GM23338 (cell line): ENCODE measurements around the gene MYCN. TPM values are rescaled to one million over a fixed set of nuclear protein-coding genes. Genes with fewer than 3 reads are reported as not detected.

Experiments used
- ATAC-seq: fragments of 200-7000 bp; cut with Tn5 transposase; 3 replicates; pipeline ENCODE4 v1.9.1; 2020
- DNase-seq: peaks from one replicate; pipeline ENCODE4 v3.0.0-alpha.2; 2015; ENCODE audit warnings: low spot score
- H2AFZ ChIP-seq: fragments of 200-600 bp; sonication (generic); 2 replicates; pipeline ENCODE4 v1.8.0; 2016; ENCODE audit warnings: antibody characterized with exemption, mild to moderate bottlenecking, moderate library complexity
- H3F3A ChIP-seq: fragments of 200-600 bp; sonication (generic); replicated peaks from 2 replicates; pipeline ENCODE4 v1.8.0; 2017; ENCODE audit warnings: antibody characterized with exemption, mixed run types, low read depth
- H3K27ac ChIP-seq: fragments of 200-600 bp; sonication (generic); 2 replicates; pipeline ENCODE4 v1.6.1; 2016; ENCODE audit warnings: low read depth
- H3K27me3 ChIP-seq: fragments of 200-600 bp; sonication (generic); 2 replicates; pipeline ENCODE4 v1.8.0; 2016; ENCODE audit warnings: mild to moderate bottlenecking, mixed run types, moderate library complexity; ENCODE audit not compliant: insufficient read depth
- H3K36me3 ChIP-seq: fragments of 200-600 bp; sonication (generic); 2 replicates; pipeline ENCODE4 v1.8.0; 2016; ENCODE audit warnings: mild to moderate bottlenecking; ENCODE audit not compliant: insufficient read depth
- H3K4me1 ChIP-seq: fragments of 200-600 bp; sonication (generic); 2 replicates; pipeline ENCODE4 v1.8.0; 2016; ENCODE audit warnings: mild to moderate bottlenecking, moderate library complexity; ENCODE audit not compliant: insufficient read depth
- H3K4me2 ChIP-seq: fragments of 200-600 bp; sonication (generic); 2 replicates; pipeline ENCODE4 v1.7.1; 2017; ENCODE audit warnings: mixed run types
- H3K4me3 ChIP-seq: fragments of 200-600 bp; sonication (generic); 2 replicates; pipeline ENCODE4 v1.6.1; 2016; ENCODE audit warnings: mixed run types
- H3K79me2 ChIP-seq: fragments of 200-600 bp; sonication (generic); replicated peaks from 2 replicates; pipeline ENCODE4 v1.8.0; 2017; ENCODE audit warnings: mild to moderate bottlenecking; ENCODE audit not compliant: insufficient read depth
- H3K9me2 ChIP-seq: fragments of 200-600 bp; sonication (generic); 2 replicates; pipeline ENCODE4 v1.8.0; 2017; ENCODE audit not compliant: insufficient read depth
- H4K20me1 ChIP-seq: fragments of 200-600 bp; sonication (generic); replicated peaks from 2 replicates; pipeline ENCODE4 v1.8.0; 2017; ENCODE audit warnings: mild to moderate bottlenecking; ENCODE audit not compliant: insufficient read depth
- H3K27ac Mint-ChIP-seq: 2 replicates; pipeline ENCODE4 v1.8.0; 2020; ENCODE audit warnings: inconsistent platforms, mild to moderate bottlenecking, moderate library complexity, mixed read lengths
- H3K27me3 Mint-ChIP-seq: 3 replicates; pipeline ENCODE4 v1.8.0; 2022; ENCODE audit warnings: low read depth, mild to moderate bottlenecking, moderate library complexity, mixed read lengths, inconsistent platforms; ENCODE audit not compliant: insufficient read depth, poor library complexity
- H3K36me3 Mint-ChIP-seq: 3 replicates; pipeline ENCODE4 v1.8.0; 2021; ENCODE audit warnings: low read depth, mild to moderate bottlenecking, inconsistent platforms, moderate library complexity, mixed read lengths
- H3K4me1 Mint-ChIP-seq: 3 replicates; pipeline ENCODE4 v1.8.0; 2020; ENCODE audit warnings: mild to moderate bottlenecking, inconsistent platforms, mixed read lengths
- H3K4me3 Mint-ChIP-seq: 3 replicates; pipeline ENCODE4 v1.8.0; 2021; ENCODE audit warnings: moderate library complexity, mild to moderate bottlenecking, inconsistent platforms, mixed read lengths
- H3K9me3 Mint-ChIP-seq: 3 replicates; pipeline ENCODE4 v1.8.0; 2020; ENCODE audit warnings: moderate library complexity, mild to moderate bottlenecking, inconsistent platforms, mixed read lengths
- CREB1 ChIP-seq: fragments of 250-450 bp; sonication (Bioruptor Pico); IDR thresholded peaks from 2 replicates; pipeline ENCODE4 v1.5.0; 2020; ENCODE audit warnings: low read depth, mild to moderate bottlenecking, moderate library complexity
- EZH2phosphoT487 ChIP-seq: fragments of 200-600 bp; sonication (generic); IDR thresholded peaks from one replicate; pipeline ENCODE4 v1.8.1; 2018; ENCODE audit warnings: antibody characterized with exemption; ENCODE audit not compliant: unreplicated experiment
- NANOG ChIP-seq: IDR thresholded peaks from 2 replicates; pipeline ENCODE4 v1.6.1; 2016; ENCODE audit warnings: antibody characterized with exemption, borderline replicate concordance
- POLR2AphosphoS5 ChIP-seq: IDR thresholded peaks from 2 replicates; pipeline ENCODE4 v1.6.1; 2016; ENCODE audit warnings: antibody characterized with exemption, low read depth
- STAT1 ChIP-seq: IDR thresholded peaks from one replicate; pipeline ENCODE4 v1.6.1; 2016; ENCODE audit warnings: antibody characterized with exemption; ENCODE audit not compliant: unreplicated experiment
- ZNF331 ChIP-seq: fragments of 250-450 bp; sonication (Bioruptor Pico); IDR thresholded peaks from 2 replicates; pipeline ENCODE4 v1.5.0; 2020; ENCODE audit warnings: low read depth, mild to moderate bottlenecking, moderate library complexity
- polyA plus RNA-seq: library from polyadenylated mRNA; unstranded; fragments of >200 nt; fragmentation: Nextera tagmentation; extraction: Ambion mirVana; gene quantifications from 2 replicates; pipeline ENCODE4 v1.2.1, GENCODE V29; 2016
- total RNA-seq: library from RNA; depleted of rRNA; stranded (reverse); fragments of >200 nt; shearing (Covaris generic); gene quantifications from 2 replicates; pipeline ENCODE4 v1.2.3, GENCODE V29; 2014
- TF ChIP-seq, protein P1 (sequence below): IDR thresholded peaks from one replicate; pipeline ENCODE4 v1.6.1; 2018; ENCODE audit warnings: antibody characterized with exemption; ENCODE audit not compliant: unreplicated experiment
- TF ChIP-seq, protein P2 (sequence below), 2 experiments: fragments of 200-600 bp in 1 of 2; sonication (generic) in 1 of 2; conservative IDR thresholded peaks; 2 replicates each; pipeline versions ENCODE4 v1.5.1 to v1.6.1; 2016 to 2017; ENCODE audit warnings: antibody characterized with exemption in 2 of 2, low read depth in 2 of 2, mild to moderate bottlenecking in 2 of 2, moderate library complexity in 1 of 2
- TF ChIP-seq, protein P3 (sequence below): IDR thresholded peaks from 2 replicates; pipeline ENCODE4 v1.6.1; 2016; ENCODE audit warnings: antibody characterized with exemption

Gene MYCN
- total and polyA plus RNA-seq, 2 experiments from 2014 or later = 50.8 to 145 TPM

DNA sequence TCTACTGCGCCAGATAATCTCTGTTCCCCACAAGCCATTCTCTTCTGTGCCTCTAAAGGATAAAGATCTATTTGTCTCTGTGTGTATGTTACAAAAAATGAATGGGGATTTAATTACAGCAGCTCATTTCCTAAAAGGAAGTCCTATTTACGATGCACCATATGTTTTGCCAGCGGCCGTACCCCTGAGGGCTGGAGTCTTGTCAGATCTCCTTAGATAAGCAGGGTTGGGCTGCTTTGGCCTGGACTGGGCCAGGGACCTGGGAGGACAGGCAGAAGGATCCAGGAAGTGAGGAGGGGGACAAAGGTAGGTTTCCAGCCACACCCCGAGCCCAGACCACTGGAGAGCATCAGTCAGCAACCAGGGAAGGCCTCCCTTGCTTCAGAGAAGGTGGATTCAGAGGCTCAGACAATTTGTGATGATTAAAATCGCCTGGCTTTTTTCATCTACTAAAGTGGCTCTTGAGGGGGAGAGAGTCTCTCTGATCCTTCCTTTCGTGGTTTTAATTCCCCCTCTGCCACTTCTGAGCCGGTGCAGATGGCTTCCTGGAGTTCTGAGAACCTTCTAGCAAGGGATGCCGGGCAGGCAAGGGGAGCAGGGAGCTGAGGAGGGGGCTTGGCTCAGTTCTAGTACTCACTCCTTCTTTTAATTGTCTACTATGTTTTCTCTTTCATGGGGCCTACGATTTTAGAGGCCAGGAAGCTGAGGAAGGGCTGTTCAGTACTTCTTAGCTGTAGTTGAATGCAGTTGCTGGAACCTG, 42.1 kb downstream of the MYCN start (continued):
- TF ChIP-seq, protein P1, sequence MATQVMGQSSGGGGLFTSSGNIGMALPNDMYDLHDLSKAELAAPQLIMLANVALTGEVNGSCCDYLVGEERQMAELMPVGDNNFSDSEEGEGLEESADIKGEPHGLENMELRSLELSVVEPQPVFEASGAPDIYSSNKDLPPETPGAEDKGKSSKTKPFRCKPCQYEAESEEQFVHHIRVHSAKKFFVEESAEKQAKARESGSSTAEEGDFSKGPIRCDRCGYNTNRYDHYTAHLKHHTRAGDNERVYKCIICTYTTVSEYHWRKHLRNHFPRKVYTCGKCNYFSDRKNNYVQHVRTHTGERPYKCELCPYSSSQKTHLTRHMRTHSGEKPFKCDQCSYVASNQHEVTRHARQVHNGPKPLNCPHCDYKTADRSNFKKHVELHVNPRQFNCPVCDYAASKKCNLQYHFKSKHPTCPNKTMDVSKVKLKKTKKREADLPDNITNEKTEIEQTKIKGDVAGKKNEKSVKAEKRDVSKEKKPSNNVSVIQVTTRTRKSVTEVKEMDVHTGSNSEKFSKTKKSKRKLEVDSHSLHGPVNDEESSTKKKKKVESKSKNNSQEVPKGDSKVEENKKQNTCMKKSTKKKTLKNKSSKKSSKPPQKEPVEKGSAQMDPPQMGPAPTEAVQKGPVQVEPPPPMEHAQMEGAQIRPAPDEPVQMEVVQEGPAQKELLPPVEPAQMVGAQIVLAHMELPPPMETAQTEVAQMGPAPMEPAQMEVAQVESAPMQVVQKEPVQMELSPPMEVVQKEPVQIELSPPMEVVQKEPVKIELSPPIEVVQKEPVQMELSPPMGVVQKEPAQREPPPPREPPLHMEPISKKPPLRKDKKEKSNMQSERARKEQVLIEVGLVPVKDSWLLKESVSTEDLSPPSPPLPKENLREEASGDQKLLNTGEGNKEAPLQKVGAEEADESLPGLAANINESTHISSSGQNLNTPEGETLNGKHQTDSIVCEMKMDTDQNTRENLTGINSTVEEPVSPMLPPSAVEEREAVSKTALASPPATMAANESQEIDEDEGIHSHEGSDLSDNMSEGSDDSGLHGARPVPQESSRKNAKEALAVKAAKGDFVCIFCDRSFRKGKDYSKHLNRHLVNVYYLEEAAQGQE = no peak

DNA sequence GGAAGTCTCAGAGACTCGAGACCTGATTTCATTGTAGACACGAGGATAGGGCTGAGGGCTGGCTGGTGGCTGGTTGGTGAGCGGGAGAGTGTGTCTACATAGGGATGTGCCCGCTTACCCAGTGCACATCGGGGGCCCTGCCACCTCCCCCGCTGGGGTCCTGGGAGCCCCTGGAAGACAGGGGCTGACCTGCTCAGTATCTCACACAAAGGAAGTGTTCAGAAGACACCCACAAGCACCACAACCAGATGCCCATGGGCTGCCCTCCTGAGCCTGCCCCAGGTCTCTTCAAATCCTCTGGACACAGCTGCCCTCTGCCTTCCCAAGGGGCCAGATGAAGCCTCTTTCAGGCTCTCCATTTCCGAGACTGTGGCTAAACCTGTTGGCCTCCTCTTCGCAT, 43.1 kb downstream of the MYCN start:
- DNase-seq (no peak), ATAC-seq (no peak)
- no peaks in the 10 kb centered on the region for H3K79me2 ChIP-seq
- no peaks in the 10 kb centered on the region for H3K27me3 ChIP-seq
- no peaks in the 10 kb centered on the region; the same call in 2 of the 3 replicates for H3K9me3 Mint-ChIP-seq
- no peak overlapping the region for H3K4me3 ChIP-seq
- H3K4me2 ChIP-seq = no peak overlapping the region
- peaks cover 2% of the 10 kb centered on the region; the same call in 1 of the 3 replicates for H3K36me3 Mint-ChIP-seq
- H3K36me3 ChIP-seq = no peaks in the 10 kb centered on the region
- no peak overlapping the region for H3K27ac ChIP-seq
- H3F3A ChIP-seq = peaks cover 11% of the 10 kb centered on the region; the same call in 1 of the 2 replicates
- H4K20me1 ChIP-seq = no peaks in the 10 kb centered on the region
- no peak overlapping the region for H3K27ac Mint-ChIP-seq
- 0 out of 2 replicates have a peak overlapping the region, but pooled peaks have one; percentile 34 for H2AFZ ChIP-seq
- H3K4me1 Mint-ChIP-seq = peaks cover 37% of the 10 kb centered on the region
- H3K4me1 ChIP-seq = peaks cover 36% of the 10 kb centered on the region
- H3K27me3 Mint-ChIP-seq = peaks cover 4% of the 10 kb centered on the region
- no peaks in the 10 kb centered on the region for H3K9me2 ChIP-seq
- H3K4me3 Mint-ChIP-seq = no peak overlapping the region
- TF ChIP-seq, protein P1 = no peak
- TF ChIP-seq, protein P2, sequence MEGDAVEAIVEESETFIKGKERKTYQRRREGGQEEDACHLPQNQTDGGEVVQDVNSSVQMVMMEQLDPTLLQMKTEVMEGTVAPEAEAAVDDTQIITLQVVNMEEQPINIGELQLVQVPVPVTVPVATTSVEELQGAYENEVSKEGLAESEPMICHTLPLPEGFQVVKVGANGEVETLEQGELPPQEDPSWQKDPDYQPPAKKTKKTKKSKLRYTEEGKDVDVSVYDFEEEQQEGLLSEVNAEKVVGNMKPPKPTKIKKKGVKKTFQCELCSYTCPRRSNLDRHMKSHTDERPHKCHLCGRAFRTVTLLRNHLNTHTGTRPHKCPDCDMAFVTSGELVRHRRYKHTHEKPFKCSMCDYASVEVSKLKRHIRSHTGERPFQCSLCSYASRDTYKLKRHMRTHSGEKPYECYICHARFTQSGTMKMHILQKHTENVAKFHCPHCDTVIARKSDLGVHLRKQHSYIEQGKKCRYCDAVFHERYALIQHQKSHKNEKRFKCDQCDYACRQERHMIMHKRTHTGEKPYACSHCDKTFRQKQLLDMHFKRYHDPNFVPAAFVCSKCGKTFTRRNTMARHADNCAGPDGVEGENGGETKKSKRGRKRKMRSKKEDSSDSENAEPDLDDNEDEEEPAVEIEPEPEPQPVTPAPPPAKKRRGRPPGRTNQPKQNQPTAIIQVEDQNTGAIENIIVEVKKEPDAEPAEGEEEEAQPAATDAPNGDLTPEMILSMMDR (conservative IDR thresholded peaks at IDR 0.05; ENCODE audit: low read depth in 2 of 2) = no peak
- no peak for TF ChIP-seq STAT1
- no peak for TF ChIP-seq EZH2phosphoT487
- TF ChIP-seq CREB1 (CRISPR knock-in tag) = no peak
- no peak for TF ChIP-seq POLR2AphosphoS5
- no peak for TF ChIP-seq NANOG
- TF ChIP-seq, protein P3, sequence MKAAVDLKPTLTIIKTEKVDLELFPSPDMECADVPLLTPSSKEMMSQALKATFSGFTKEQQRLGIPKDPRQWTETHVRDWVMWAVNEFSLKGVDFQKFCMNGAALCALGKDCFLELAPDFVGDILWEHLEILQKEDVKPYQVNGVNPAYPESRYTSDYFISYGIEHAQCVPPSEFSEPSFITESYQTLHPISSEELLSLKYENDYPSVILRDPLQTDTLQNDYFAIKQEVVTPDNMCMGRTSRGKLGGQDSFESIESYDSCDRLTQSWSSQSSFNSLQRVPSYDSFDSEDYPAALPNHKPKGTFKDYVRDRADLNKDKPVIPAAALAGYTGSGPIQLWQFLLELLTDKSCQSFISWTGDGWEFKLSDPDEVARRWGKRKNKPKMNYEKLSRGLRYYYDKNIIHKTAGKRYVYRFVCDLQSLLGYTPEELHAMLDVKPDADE = no peak
- TF ChIP-seq ZNF331 = no peak
